ENCODE data around the gene ANKRD7. TPM values are rescaled to one million over a fixed set of nuclear protein-coding genes. Genes with fewer than 3 reads are reported as not detected.

ANKRD7 gene
- total and polyA plus RNA-seq, 10 donors = 0.43 to 2.1 (median 0.85) TPM; not detected in 2

- Histone ChIP-seq H3K9me3 (no peaks in the 10 kb centered on the region), H3K4me3 (no peak overlapping the region), H3K27me3 (replicated peaks in 1 of 7) (peaks cover 0 to 6% (median 0%) of the 10 kb centered on the region in 7 donors), H3K27ac (no peak overlapping the region), H3K36me3 (no peaks in the 10 kb centered on the region), H3K4me1 (no peaks in the 10 kb centered on the region)
- TF ChIP-seq CTCF (IDR thresholded peaks at IDR 0.05 in 8 of 11, conservative IDR thresholded peaks at IDR 0.05 in 3 of 11) = no peak
- TF ChIP-seq POLR2AphosphoS5 (IDR thresholded peaks at IDR 0.05) = no peak
- no peak for TF ChIP-seq POLR2A (IDR thresholded peaks at IDR 0.05)
- DNase-seq = no peak
- intact Hi-C loops (cut with DNase I; ENCODE audit: low total_unique reads) = no loop called here
Measured at GRCh38 chr7:118264836-118265235, 40.3 kb downstream of the ANKRD7 start.

- TF ChIP-seq POLR2AphosphoS5 (IDR thresholded peaks at IDR 0.05) = no peak
- TF ChIP-seq POLR2A (IDR thresholded peaks at IDR 0.05) = no peak
- TF ChIP-seq CTCF (IDR thresholded peaks at IDR 0.05 in 8 of 11, conservative IDR thresholded peaks at IDR 0.05 in 3 of 11) = no peak
- Histone ChIP-seq H3K4me3 (no peak overlapping the region), H3K27me3 (replicated peaks in 1 of 7) (peaks cover 0 to 77% (median 0%) of the 10 kb centered on the region in 7 donors), H3K4me1 (no peaks in the 10 kb centered on the region), H3K36me3 (no peaks in the 10 kb centered on the region), H3K9me3 (peaks cover 0 to 11% (median 0%) of the 10 kb centered on the region in 8 donors), H3K27ac (no peak overlapping the region)
- no peak for DNase-seq
- WGBS, 5 donors = 48 to 68% (median 61%) methylated on average over 2 of the region's 2 CpGs
- intact Hi-C loops (cut with DNase I; ENCODE audit: low total_unique reads) = no loop called here
Measured at GRCh38 chr7:118280319-118281012, 56.0 kb downstream of the ANKRD7 start.

GRCh38 chr7:118281196-118281595 lies 56.7 kb downstream of the ANKRD7 start:
- H3K27ac ChIP-seq = no peak overlapping the region
- no peaks in the 10 kb centered on the region for H3K36me3 ChIP-seq
- intact Hi-C loops (cut with DNase I; ENCODE audit: low total_unique reads) = no loop called here
- peaks cover 0 to 11% (median 0%) of the 10 kb centered on the region in 8 donors for H3K9me3 ChIP-seq
- H3K4me3 ChIP-seq = no peak overlapping the region
- no peaks in the 10 kb centered on the region for H3K4me1 ChIP-seq
- WGBS, 5 donors = 45 to 65% (median 53%) methylated on average over 3 of the region's 3 CpGs
- DNase-seq = no peak
- H3K27me3 ChIP-seq (replicated peaks in 1 of 7) = peaks cover 0 to 77% (median 5%) of the 10 kb centered on the region in 7 donors
- TF ChIP-seq POLR2A (IDR thresholded peaks at IDR 0.05) (no peak), CTCF (IDR thresholded peaks at IDR 0.05 in 8 of 11, conservative IDR thresholded peaks at IDR 0.05 in 3 of 11) (no peak), POLR2AphosphoS5 (IDR thresholded peaks at IDR 0.05) (no peak)

GRCh38 chr7:118285358-118285757 lies 60.9 kb downstream of the ANKRD7 start:
- H3K36me3 ChIP-seq = no peaks in the 10 kb centered on the region
- peaks cover 0 to 22% (median 7%) of the 10 kb centered on the region in 8 donors for H3K9me3 ChIP-seq
- peaks cover 0 to 18% (median 14%) of the 10 kb centered on the region in 6 donors for H3K4me1 ChIP-seq
- TF ChIP-seq POLR2AphosphoS5 (IDR thresholded peaks at IDR 0.05) = no peak
- TF ChIP-seq CTCF (IDR thresholded peaks at IDR 0.05 in 8 of 11, conservative IDR thresholded peaks at IDR 0.05 in 3 of 11) = no peak
- no peak for TF ChIP-seq POLR2A (IDR thresholded peaks at IDR 0.05)
- no peak overlapping the region for H3K4me3 ChIP-seq
- intact Hi-C loops (cut with DNase I; ENCODE audit: low total_unique reads) = no loop called here
- H3K27ac ChIP-seq = no peak overlapping the region
- DNase-seq = no peak
- H3K27me3 ChIP-seq (replicated peaks in 1 of 7) = peaks cover 0 to 81% (median 5%) of the 10 kb centered on the region in 7 donors
